ENCODE measurements around the gene ATG10.

DNA sequence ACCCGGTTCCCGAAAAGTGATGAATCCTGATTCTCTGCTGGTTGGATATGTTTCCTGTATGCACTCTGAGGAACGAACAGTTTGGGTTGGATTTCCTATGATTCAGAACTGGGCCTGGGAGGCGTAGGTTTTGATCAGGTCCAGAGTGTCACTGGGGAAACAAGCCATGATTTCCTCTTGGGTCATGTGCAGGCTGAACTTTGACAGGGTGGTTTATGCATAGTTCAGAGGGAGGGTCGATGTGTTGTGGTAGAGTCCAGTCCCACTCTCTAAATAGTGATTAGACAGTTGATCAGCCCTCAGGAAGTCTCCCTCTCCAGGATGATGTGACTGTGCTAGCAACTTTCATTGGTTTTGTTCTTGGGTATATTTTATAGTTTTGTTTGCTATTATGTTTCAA lies 17.4 kb downstream of the ATG10 start:
- TF ChIP-seq, protein P1, sequence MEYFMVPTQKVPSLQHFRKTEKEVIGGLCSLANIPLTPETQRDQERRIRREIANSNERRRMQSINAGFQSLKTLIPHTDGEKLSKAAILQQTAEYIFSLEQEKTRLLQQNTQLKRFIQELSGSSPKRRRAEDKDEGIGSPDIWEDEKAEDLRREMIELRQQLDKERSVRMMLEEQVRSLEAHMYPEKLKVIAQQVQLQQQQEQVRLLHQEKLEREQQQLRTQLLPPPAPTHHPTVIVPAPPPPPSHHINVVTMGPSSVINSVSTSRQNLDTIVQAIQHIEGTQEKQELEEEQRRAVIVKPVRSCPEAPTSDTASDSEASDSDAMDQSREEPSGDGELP (IDR thresholded peaks at IDR 0.05; ENCODE audit: borderline replicate concordance, low read depth): no peak
- no peak for TF ChIP-seq TAF1 (CRISPR knock-in tag; IDR thresholded peaks at IDR 0.05)
- no peak for TF ChIP-seq ZNF761 (CRISPR knock-in tag; conservative IDR thresholded peaks at IDR 0.05)
- TF ChIP-seq JUN (CRISPR knock-in tag; IDR thresholded peaks at IDR 0.05): no peak
- no peak for TF ChIP-seq CTCF (CRISPR knock-in tag; IDR thresholded peaks at IDR 0.05)
- no peak for TF ChIP-seq POLR2AphosphoS5 (IDR thresholded peaks at IDR 0.05; ENCODE audit: low read depth, low read length)
